GM13976 (cell line): ENCODE measurements around the gene SOHLH1.

Source experiments
- DNase-seq: peaks from one replicate; pipeline ENCODE4 v3.0.0; 2012; ENCODE audit warnings: low spot score
- in situ Hi-C: fragments of 300-500 bp; cut with MboI; formaldehyde crosslinking; loops from one replicate; pipeline ENCODE4 v1.12.0; 2022; ENCODE audit warnings: low sequenced_read_pairs, mixed read lengths, inconsistent platforms; ENCODE audit not compliant: unreplicated experiment
- TF ChIP-seq, protein P1 (sequence below): IDR thresholded peaks from 2 replicates; pipeline ENCODE4 v1.5.1; 2012; ENCODE audit warnings: borderline replicate concordance, mild to moderate bottlenecking; ENCODE audit not compliant: insufficient read depth; ENCODE audit errors: extremely low read depth, missing control alignments, control extremely low read depth

Gene SOHLH1, protein sequence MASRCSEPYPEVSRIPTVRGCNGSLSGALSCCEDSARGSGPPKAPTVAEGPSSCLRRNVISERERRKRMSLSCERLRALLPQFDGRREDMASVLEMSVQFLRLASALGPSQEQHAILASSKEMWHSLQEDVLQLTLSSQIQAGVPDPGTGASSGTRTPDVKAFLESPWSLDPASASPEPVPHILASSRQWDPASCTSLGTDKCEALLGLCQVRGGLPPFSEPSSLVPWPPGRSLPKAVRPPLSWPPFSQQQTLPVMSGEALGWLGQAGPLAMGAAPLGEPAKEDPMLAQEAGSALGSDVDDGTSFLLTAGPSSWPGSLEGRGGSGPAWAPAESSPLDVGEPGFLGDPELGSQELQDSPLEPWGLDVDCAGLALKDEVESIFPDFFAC

DNA sequence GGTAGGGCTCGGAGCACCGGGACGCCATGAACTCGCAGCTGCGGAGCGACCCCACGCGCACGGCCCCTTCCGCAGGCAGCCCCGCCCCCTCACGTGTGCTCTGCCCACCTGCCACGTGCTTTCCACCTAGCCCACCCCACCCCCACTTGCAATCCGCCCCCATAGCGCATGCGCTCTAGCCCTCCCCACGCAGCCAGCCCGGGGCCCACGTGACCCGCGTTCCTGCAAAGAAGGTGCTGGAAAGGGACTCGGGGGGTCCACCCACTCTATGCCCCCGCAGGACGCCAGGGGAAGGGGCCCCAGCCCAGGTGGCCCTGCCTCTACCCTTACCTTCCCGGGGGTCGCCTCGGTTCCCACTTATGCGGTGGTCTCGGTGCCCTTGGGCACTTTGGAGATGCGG, at the start of gene SOHLH1:
Gene SOHLH1 (minus strand): TSS at position 42 of the 400 bp plus-strand sequence. CDS start 14 bp downstream, at position 28.
- DNase-seq, result no peak
- TF ChIP-seq, protein P1, sequence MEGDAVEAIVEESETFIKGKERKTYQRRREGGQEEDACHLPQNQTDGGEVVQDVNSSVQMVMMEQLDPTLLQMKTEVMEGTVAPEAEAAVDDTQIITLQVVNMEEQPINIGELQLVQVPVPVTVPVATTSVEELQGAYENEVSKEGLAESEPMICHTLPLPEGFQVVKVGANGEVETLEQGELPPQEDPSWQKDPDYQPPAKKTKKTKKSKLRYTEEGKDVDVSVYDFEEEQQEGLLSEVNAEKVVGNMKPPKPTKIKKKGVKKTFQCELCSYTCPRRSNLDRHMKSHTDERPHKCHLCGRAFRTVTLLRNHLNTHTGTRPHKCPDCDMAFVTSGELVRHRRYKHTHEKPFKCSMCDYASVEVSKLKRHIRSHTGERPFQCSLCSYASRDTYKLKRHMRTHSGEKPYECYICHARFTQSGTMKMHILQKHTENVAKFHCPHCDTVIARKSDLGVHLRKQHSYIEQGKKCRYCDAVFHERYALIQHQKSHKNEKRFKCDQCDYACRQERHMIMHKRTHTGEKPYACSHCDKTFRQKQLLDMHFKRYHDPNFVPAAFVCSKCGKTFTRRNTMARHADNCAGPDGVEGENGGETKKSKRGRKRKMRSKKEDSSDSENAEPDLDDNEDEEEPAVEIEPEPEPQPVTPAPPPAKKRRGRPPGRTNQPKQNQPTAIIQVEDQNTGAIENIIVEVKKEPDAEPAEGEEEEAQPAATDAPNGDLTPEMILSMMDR, result no peak
- in situ Hi-C loops, result no loop called here

DNA sequence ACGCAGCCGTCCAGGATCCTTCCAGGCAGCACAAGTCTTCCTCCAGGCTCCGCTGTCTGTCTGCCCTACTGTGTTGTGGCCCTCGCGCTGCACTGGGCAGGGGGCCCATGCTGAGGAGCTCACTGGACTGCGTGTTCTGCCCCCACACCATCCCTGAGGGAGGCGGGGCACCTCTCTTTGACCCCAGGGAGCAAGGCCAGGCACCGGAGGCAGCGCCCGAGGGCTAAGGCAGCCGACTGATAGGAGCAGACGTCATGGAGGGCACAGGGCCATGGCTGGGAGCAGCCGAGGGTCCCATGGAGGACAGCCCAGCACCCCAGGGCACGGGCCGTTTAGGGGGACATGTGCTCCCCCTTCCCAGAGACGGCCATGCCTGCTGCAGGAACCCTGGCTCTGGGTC, 49.4 kb upstream of the SOHLH1 start:
- DNase-seq, result no peak
- in situ Hi-C loops, result no loop called here
- TF ChIP-seq, protein P1, result no peak

DNA sequence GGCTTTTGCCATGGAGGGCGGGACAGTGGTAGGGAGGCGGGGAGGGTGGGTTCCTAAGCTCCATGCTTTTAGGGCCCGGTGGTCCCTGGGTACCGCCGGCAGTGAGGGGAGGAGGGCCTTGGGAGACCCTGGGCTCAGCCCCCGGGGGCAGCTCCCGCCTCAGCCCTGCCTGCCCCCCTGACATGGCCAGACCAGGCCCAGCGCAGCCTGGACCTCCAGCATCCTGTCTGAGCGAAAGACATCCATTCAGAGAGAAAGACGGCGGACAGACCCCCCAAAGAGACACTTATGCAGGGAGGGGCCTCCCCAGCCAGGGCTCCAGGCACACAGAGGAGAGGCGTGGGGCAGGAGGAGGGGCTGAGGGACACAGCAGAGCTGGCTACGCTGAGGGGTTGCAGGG, 48.0 kb upstream of the SOHLH1 start:
- TF ChIP-seq, protein P1, result no peak
- in situ Hi-C loops, result no loop called here
- no peak for DNase-seq

DNA sequence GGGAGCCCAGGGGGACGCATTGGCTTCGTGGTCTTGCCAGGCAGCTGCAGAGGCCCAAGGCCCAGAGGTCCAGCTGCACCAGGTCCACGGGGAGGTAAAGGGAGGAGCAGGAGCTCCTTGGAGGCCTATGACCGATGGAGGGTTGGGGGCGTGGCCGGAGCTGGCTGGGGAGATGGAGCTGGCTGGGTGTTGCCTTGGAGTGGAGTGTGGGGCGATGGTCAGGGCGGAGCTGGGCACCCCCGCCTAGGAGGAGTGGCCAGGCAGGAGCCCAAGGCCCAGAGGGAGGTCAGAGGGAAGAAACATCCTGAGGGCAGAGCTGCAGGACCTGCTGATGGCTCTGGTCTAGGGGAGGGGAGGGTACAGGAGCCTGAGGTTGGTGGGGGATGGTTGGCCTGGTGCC, 47.3 kb upstream of the SOHLH1 start:
- in situ Hi-C loops, result no loop called here
- TF ChIP-seq, protein P1, result no peak
- DNase-seq, result no peak

DNA sequence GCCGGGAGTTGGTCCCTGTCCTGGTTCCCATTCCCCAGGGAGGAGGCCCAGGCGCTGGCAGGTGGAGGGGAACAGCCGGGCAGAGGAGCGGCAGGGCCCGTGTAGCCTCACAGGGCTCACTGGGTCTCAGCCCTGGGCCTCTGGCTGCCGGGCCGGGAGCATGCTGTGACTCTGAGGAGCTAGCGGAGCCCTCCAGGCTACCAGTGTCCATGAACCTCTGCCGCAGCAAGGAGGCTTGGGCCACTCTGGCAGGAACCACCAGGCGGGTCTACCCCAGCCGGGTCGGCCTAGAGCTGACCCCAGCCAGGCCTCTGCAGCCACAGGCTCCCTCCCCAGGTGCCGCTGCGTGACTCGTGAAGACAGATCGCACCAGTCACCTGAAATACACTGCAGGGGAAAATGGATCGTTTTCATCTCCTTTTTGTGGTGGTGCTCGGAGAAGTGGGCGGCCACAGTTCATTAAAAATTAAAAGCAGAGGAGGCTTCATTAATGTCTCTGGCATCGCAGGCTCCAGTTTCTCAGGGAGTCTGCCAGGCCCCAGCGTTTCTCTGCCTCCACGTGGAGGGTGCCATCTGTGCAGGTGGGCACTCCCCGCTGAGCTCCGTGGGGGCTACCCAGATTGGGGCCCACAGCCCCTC, 46.5 kb upstream of the SOHLH1 start:
- TF ChIP-seq, protein P1, result no peak
- no peak for DNase-seq

DNA sequence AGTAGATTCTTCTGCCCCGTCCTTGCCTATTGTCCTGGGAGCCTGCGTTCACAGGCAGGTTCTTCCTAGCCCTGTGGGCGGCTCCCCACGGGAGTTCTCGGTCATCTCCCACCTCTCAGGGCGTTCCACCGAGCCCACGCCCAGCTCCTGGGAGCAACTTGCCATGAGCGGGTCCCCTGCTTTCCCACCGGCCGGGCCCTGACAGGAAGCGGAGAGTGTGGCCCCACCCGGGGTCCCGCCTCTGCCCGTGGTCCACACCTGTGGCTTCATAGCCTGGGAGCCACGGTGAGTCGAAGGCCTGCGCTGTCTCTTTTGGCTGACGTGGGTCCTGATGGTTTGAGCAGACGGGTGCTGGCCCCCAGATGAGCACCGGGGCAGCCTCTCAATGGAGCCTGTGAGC, 45.9 kb upstream of the SOHLH1 start:
- in situ Hi-C loops, result no loop called here
- DNase-seq, result no peak
- TF ChIP-seq, protein P1, result no peak

More for the DNA sequence above, 46.5 kb upstream of the SOHLH1 start:
- in situ Hi-C loops, result no loop called here
